GM12878 (cell line): ENCODE data around the gene ERCC1. TPM values are rescaled to one million over a fixed set of nuclear protein-coding genes. Genes with fewer than 3 reads are reported as not detected.

ENCODE experiments used
- BHLHE40 ChIP-seq, 2 experiments: fragments of 450-650 bp in 1 of 2; IDR thresholded peaks; 2 replicates each; pipeline ENCODE4 v1.6.1; 2011 to 2017; ENCODE audit warnings: low read depth in 2 of 2, borderline replicate concordance in 1 of 2, improper control_type of control experiment in 1 of 2, low read length in 1 of 2, mild to moderate bottlenecking in 1 of 2
- CREM ChIP-seq: IDR thresholded peaks from 2 replicates; pipeline ENCODE4 v1.6.1; 2014; ENCODE audit warnings: antibody characterized with exemption, low read depth
- EP300 ChIP-seq, 2 experiments: fragments of 150-350 bp in 1 of 2; IDR thresholded peaks; 2 replicates each; pipeline ENCODE4 v1.6.1; 2011 to 2012; ENCODE audit warnings: low read depth in 2 of 2, low read length in 2 of 2, borderline replicate concordance in 1 of 2, improper control_type of control experiment in 1 of 2, inconsistent platforms in 1 of 2; ENCODE audit not compliant: control insufficient read depth in 1 of 2
- HDAC6 ChIP-seq: fragments of 200-600 bp; sonication (generic); IDR thresholded peaks from one replicate; pipeline ENCODE4 v1.8.0; 2017; ENCODE audit warnings: antibody characterized with exemption; ENCODE audit not compliant: unreplicated experiment
- LARP7 ChIP-seq: fragments of 450-650 bp; IDR thresholded peaks from 2 replicates; pipeline ENCODE4 v1.6.1; 2017; ENCODE audit warnings: mild to moderate bottlenecking
- MXI1 ChIP-seq: fragments of 150-350 bp; IDR thresholded peaks from 2 replicates; pipeline ENCODE4 v1.6.1; 2011; ENCODE audit warnings: low read depth, mild to moderate bottlenecking, inconsistent platforms, low read length, improper control_type of control experiment
- NBN ChIP-seq: fragments of 450-650 bp; IDR thresholded peaks from 2 replicates; pipeline ENCODE4 v1.6.1; 2016
- POLR2AphosphoS5 ChIP-seq: IDR thresholded peaks from 2 replicates; pipeline ENCODE4 v1.6.1; 2011; ENCODE audit warnings: mild to moderate bottlenecking, low read length, inconsistent platforms
- RB1 ChIP-seq: fragments of 450-650 bp; formaldehyde crosslinking; IDR thresholded peaks from 2 replicates; pipeline ENCODE4 v1.6.1; 2017; ENCODE audit warnings: mild to moderate bottlenecking, borderline replicate concordance
- SIN3A ChIP-seq: IDR thresholded peaks from 2 replicates; pipeline ENCODE4 v1.6.1; 2012; ENCODE audit warnings: low read depth, low read length, improper control_type of control experiment
- SUZ12 ChIP-seq: fragments of 200-600 bp; sonication (generic); IDR thresholded peaks from one replicate; pipeline ENCODE4 v1.6.1; 2018; ENCODE audit warnings: antibody characterized with exemption, mild to moderate bottlenecking; ENCODE audit not compliant: unreplicated experiment
- polyA plus RNA-seq, 11 experiments: library from polyadenylated mRNA; depleted of rRNA in 4 of 11; unstranded in 6 of 11; stranded (reverse) in 5 of 11; fragments of >200 nt; fragmentation: Nextera tagmentation in 4 of 11; fragmentation: Illumina TruSeq in 1 of 11; extraction: Ambion mirVana in 4 of 11; extraction: Trizol in 1 of 11; gene quantifications; 1 replicate in 1 of 11; 2 replicates in 10 of 11; pipeline versions ENCODE4 v1.2.1 to v1.2.3, GENCODE V29; 2011 to 2016; ENCODE audit warnings: inconsistent platforms in 2 of 11, missing spikeins in 2 of 11, low read depth in 1 of 11
- total RNA-seq, 4 experiments: library from RNA; depleted of rRNA in 3 of 4; stranded (reverse); fragments of >200 nt in 3 of 4; fragmentation: Illumina TruSeq in 1 of 4; extraction: Trizol in 1 of 4; gene quantifications; 2 replicates each; pipeline versions ENCODE4 v1.2.1 to v1.2.3, GENCODE V29; 2013 to 2021
- TF ChIP-seq, protein P1 (sequence below): fragments of 450-650 bp; IDR thresholded peaks from 2 replicates; pipeline ENCODE4 v1.6.1; 2016; ENCODE audit warnings: mild to moderate bottlenecking, moderate library complexity, borderline replicate concordance
- TF ChIP-seq, protein P2 (sequence below): fragments of 450-650 bp; formaldehyde crosslinking; IDR thresholded peaks from 2 replicates; pipeline ENCODE4 v1.4.0; 2020; ENCODE audit warnings: mild to moderate bottlenecking, moderate library complexity
- TF ChIP-seq, protein P3 (sequence below): fragments of 450-650 bp; IDR thresholded peaks from 2 replicates; pipeline ENCODE4 v1.6.1; 2014; ENCODE audit warnings: mild to moderate bottlenecking
- TF ChIP-seq, protein P4 (sequence below): IDR thresholded peaks from 2 replicates; pipeline ENCODE4 v1.6.1; 2012; ENCODE audit warnings: mild to moderate bottlenecking, low read depth, low read length

Gene ERCC1
- total and polyA plus RNA-seq, 10 of the 15 experiments (the other 5 are each of a cell fraction or from before 2014, with no cell fraction given): 14.7 to 104 (median 61.1) TPM

DNA sequence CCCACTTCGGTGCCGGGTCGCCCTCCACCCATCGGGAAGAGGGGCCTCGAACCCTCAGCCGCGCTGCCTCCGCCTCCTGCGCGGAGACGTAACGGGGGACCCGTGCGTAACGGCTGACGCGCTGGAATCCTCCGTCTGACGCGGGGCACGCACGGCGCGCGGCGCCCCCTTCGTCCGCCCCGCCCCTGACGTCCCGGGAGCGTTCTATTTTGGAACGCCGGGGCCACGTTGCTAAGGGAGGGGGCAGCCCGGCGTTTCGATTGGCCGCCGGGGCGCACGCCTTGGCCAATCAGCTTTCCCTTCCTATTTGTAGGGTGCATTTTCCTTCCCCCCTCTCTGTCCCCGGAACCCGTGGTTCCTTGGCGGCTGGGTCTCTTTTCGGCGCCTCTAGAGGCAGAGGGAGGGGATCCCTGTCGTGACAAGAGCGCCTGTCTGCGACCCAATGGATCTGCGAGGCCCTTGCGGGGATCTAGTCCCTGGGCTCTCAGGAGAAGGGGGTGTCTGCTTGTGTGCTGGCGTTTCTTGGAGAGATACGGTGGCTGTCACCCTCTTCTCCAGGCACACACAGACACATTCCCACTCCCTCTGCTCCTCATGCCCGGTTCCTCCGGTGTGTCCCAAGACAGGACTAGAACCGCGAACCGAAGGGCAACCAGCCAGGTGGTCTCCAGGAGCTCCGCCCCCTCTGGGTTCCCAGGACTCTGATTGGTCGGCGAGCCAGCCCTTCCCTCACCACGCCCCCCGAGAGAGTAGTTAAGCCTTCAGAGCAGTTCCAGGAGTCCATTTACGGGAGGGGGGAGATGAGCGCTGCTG lies 45.6 kb upstream of the ERCC1 start (continued):
- TF ChIP-seq, protein P1, sequence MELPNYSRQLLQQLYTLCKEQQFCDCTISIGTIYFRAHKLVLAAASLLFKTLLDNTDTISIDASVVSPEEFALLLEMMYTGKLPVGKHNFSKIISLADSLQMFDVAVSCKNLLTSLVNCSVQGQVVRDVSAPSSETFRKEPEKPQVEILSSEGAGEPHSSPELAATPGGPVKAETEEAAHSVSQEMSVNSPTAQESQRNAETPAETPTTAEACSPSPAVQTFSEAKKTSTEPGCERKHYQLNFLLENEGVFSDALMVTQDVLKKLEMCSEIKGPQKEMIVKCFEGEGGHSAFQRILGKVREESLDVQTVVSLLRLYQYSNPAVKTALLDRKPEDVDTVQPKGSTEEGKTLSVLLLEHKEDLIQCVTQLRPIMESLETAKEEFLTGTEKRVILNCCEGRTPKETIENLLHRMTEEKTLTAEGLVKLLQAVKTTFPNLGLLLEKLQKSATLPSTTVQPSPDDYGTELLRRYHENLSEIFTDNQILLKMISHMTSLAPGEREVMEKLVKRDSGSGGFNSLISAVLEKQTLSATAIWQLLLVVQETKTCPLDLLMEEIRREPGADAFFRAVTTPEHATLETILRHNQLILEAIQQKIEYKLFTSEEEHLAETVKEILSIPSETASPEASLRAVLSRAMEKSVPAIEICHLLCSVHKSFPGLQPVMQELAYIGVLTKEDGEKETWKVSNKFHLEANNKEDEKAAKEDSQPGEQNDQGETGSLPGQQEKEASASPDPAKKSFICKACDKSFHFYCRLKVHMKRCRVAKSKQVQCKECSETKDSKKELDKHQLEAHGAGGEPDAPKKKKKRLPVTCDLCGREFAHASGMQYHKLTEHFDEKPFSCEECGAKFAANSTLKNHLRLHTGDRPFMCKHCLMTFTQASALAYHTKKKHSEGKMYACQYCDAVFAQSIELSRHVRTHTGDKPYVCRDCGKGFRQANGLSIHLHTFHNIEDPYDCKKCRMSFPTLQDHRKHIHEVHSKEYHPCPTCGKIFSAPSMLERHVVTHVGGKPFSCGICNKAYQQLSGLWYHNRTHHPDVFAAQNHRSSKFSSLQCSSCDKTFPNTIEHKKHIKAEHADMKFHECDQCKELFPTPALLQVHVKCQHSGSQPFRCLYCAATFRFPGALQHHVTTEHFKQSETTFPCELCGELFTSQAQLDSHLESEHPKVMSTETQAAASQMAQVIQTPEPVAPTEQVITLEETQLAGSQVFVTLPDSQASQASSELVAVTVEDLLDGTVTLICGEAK: 0 out of 2 replicates have a peak, but pooled peaks have one; percentile 23
- TF ChIP-seq EP300 (IDR thresholded peaks at IDR 0.05; ENCODE audit: borderline replicate concordance in 1 of 2, control insufficient read depth in 1 of 2, low read depth in 2 of 2, low read length in 2 of 2) (peak in 1 of 2 experiments; percentile 11; a peak in 1 of 4 replicates), LARP7 (peak; percentile 39; the same call in 1 of the 2 replicates), NBN (peak; percentile 75), MXI1 (peak; percentile 81; the same call in 1 of the 2 replicates), POLR2AphosphoS5 (peak; percentile 57; the same call in 1 of the 2 replicates), SUZ12 (no peak), RB1 (peak; percentile 74), SIN3A (peak; percentile 87), HDAC6 (no peak), CREM (peak; percentile 95), BHLHE40 (IDR thresholded peaks at IDR 0.05; ENCODE audit: borderline replicate concordance in 1 of 2, low read depth in 2 of 2, low read length in 1 of 2) (peak; percentile 74 to 97)
- TF ChIP-seq, protein P2, sequence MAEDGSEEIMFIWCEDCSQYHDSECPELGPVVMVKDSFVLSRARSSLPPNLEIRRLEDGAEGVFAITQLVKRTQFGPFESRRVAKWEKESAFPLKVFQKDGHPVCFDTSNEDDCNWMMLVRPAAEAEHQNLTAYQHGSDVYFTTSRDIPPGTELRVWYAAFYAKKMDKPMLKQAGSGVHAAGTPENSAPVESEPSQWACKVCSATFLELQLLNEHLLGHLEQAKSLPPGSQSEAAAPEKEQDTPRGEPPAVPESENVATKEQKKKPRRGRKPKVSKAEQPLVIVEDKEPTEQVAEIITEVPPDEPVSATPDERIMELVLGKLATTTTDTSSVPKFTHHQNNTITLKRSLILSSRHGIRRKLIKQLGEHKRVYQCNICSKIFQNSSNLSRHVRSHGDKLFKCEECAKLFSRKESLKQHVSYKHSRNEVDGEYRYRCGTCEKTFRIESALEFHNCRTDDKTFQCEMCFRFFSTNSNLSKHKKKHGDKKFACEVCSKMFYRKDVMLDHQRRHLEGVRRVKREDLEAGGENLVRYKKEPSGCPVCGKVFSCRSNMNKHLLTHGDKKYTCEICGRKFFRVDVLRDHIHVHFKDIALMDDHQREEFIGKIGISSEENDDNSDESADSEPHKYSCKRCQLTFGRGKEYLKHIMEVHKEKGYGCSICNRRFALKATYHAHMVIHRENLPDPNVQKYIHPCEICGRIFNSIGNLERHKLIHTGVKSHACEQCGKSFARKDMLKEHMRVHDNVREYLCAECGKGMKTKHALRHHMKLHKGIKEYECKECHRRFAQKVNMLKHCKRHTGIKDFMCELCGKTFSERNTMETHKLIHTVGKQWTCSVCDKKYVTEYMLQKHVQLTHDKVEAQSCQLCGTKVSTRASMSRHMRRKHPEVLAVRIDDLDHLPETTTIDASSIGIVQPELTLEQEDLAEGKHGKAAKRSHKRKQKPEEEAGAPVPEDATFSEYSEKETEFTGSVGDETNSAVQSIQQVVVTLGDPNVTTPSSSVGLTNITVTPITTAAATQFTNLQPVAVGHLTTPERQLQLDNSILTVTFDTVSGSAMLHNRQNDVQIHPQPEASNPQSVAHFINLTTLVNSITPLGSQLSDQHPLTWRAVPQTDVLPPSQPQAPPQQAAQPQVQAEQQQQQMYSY (CRISPR knock-in tag): no peak
- TF ChIP-seq, protein P3, sequence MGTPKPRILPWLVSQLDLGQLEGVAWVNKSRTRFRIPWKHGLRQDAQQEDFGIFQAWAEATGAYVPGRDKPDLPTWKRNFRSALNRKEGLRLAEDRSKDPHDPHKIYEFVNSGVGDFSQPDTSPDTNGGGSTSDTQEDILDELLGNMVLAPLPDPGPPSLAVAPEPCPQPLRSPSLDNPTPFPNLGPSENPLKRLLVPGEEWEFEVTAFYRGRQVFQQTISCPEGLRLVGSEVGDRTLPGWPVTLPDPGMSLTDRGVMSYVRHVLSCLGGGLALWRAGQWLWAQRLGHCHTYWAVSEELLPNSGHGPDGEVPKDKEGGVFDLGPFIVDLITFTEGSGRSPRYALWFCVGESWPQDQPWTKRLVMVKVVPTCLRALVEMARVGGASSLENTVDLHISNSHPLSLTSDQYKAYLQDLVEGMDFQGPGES: peak; percentile 29; the same call in 1 of the 2 replicates
- TF ChIP-seq, protein P4, sequence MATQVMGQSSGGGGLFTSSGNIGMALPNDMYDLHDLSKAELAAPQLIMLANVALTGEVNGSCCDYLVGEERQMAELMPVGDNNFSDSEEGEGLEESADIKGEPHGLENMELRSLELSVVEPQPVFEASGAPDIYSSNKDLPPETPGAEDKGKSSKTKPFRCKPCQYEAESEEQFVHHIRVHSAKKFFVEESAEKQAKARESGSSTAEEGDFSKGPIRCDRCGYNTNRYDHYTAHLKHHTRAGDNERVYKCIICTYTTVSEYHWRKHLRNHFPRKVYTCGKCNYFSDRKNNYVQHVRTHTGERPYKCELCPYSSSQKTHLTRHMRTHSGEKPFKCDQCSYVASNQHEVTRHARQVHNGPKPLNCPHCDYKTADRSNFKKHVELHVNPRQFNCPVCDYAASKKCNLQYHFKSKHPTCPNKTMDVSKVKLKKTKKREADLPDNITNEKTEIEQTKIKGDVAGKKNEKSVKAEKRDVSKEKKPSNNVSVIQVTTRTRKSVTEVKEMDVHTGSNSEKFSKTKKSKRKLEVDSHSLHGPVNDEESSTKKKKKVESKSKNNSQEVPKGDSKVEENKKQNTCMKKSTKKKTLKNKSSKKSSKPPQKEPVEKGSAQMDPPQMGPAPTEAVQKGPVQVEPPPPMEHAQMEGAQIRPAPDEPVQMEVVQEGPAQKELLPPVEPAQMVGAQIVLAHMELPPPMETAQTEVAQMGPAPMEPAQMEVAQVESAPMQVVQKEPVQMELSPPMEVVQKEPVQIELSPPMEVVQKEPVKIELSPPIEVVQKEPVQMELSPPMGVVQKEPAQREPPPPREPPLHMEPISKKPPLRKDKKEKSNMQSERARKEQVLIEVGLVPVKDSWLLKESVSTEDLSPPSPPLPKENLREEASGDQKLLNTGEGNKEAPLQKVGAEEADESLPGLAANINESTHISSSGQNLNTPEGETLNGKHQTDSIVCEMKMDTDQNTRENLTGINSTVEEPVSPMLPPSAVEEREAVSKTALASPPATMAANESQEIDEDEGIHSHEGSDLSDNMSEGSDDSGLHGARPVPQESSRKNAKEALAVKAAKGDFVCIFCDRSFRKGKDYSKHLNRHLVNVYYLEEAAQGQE: no peak
